Hematopoietic multipotent progenitor cell treated with erythropoietin and hydrocortisone succinate and interleukin-3 and kit ligand, for 15 days (in vitro differentiated cells): ENCODE data around the gene PCSK4.
A peak's percentile ranks its signal among the peaks of the same experiment; 100 is the strongest.

Experiments used
- DNase-seq: peaks from one replicate; pipeline ENCODE4 v3.0.0-alpha.2; 2015; ENCODE audit warnings: low spot score

Gene PCSK4

DNA sequence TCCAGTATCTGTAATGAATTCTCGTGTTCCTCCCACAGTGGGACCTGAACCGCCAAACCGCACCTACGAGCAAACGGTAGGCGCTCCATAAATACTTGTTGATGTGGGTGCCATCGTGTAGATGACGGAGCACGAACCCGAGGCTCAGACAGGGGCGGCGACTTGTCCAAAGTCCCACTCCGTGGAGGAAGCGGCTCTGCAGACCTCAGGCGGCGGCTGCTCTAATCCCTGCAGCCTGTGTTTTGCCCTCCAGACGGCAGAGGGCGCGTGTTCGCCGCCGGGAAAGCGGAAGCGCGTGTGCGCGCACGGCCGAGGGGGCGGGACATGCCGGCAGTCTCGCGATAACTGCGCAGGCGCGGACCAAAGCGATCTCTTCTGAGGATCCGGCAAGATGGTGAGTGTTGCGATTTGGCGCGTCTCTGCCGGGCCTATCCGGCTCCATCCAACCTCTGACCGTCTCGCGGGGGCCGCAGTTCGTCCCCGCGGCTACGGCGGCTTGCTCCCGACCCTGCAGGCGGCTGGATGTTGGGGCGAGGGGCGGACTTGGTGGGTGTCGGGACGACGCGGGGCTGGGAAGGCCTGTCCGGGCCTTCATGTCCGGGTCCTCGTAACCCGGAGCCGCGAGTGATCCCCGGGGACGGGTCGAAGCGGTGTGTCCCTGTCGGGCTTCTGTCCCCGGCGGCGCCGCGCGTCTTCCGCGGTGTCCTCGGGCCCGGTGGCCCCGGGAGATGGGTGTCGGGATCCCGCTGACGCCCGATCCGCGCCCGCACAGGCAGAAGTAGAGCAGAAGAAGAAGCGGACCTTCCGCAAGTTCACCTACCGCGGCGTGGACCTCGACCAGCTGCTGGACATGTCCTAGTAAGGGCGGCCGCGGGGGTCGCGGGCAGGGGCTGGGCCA is 51.9 kb downstream of the PCSK4 start, which contains the start of gene RPS15:
TSS of gene RPS15 (plus strand) at position 362 of the 898 bp plus-strand sequence. CDS start at position 392, 30 bp downstream.
- DNase-seq: peak; percentile 96

DNA sequence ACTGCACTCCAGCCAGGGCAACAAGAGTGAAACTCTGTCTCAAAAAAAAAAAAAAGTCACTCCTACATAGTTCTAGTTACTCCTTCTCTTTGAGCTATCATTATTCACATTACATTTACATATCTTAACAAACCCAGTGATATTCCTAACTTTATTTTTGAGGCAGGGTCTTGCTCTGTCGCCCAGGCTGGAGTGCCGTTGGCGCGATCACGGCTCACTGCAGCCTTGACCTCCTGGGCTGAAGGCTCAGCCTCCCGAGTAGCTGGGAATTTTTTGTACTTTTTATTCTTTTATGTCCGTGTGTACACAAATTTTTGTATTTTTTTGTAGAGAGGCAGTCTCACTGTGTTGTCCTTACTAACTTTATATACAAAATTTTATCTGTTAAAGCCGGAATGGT is 52.5 kb downstream of the PCSK4 start:
- DNase-seq: no peak

DNA sequence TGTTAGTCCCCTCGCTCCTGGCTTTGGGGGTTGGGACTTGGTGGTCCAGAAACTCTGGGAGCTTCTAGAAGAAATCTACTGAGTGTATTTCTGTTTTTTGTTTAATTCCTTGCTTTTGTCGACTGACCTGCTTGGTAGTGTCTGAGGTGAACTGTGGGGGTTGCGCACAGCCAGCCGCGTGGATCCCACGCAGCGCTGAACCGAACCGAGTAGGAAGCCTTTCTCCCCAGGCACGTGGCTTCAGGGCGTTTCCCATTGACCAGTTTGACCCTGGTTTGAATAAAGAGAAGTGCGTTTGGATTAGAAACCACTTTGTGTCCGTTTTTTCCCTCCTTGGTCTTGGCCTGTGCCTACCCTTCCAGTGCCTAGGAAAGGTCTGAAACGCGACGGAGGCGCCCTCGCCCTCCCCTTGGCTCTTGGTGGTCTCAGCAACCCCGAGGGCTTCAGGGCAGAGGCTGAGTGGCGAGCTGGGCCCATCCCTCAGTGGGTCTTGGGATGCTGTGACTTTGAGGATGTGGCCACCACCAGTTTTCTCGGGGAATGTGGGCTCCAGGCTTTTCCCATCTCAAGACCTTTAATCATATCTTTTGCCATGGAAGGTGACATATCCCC is 54.7 kb downstream of the PCSK4 start:
- no peak for DNase-seq

DNA sequence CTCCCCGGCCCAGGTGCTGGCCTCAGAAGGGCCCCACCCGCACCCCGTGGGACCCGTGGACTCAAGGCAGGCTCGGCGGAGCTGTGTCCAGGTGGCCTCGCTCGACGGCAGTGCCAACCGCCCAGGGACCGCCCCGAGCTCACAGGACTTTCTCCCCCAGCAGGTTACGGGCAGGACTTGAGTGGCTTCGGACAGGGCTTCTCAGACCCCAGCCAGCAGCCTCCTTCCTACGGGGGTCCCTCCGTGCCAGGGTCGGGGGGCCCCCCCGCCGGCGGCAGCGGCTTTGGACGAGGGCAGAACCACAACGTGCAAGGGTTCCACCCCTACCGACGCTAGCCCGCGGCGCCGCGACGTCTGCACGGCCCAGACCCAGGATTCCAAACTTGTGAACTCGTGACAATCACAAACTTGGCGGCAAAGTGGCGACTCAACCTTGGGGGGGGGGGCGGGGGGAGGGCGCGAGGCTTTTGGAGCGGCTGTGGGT is 55.5 kb downstream of the PCSK4 start:
- DNase-seq: no peak

DNA sequence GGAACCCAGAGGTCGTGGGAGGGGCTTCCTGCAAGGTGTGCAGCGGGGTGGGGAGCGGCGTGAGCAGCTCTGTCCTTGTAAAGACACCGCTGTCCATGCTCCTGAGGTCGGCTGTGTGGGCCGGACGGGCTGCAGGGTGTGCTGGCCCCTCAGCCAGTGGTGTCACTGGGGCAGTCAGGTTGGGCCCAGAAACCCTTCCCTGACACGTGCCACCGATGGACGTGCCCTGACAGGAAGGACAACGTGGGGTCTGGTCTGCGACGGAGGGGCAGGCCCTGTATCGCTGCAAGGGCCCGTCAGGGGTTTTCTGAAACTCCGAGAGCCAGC is 56.1 kb downstream of the PCSK4 start:
- DNase-seq: no peak

DNA sequence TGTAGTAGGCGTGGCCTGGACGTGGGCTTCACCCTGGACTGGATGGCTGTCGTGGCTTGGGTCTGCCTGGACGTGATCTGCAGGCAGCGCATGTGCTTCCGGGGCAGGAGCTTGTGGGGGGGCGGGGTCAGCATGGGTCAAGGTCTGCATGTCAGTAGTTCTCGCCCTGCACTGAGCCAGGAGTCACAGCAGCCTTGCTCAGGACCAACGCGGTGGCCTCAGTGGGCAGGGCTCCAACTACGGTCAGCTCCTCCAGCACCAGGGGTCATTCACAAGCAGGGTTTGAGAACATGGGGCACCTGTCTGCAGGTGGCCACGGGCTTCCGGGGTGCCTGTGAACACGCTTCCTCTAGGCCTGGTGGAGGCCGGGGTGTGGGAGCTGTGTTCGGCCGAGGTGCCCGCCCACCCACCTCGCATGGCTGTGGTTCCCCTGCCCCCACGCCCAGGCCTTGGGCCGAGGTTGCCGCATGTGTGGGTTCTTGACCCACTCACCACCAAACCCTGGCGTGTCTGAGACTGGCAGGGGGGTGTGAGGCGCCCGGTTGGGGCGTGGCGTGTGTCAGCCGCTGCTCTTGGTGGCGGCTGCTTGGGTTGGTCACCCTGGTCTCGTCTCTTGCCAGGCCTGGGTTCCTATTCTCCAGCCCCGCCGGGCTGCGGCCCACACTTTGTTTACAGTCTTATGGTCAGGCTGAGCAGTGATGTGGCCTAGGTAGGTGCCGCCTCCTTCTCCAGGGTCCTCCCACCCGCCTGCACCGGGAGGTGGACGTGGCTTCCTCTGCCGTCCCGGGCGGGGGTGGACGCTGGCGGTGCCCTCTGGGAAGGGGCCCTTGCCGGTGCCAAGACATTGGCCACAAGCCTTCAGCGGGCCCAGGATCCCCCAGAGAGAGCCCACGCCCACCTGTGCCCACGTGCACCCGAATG is 56.8 kb downstream of the PCSK4 start:
- no peak for DNase-seq

DNA sequence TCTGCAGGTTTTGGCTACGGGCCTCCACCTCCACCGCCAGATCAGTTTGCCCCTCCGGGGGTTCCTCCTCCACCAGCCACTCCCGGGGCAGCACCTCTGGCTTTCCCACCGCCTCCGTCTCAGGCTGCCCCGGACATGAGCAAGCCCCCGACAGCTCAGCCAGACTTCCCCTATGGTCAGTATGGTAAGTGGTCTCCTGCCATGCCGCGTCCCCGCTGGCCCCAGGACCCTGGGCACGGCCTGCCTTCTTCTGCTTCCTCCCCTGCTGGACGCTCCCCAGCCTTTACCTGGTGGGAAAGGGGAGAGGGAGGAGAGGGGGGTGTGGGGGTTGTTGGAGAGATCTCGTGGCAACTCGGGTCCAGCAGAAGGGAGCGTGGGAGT is 57.7 kb downstream of the PCSK4 start:
- DNase-seq: no peak

DNA sequence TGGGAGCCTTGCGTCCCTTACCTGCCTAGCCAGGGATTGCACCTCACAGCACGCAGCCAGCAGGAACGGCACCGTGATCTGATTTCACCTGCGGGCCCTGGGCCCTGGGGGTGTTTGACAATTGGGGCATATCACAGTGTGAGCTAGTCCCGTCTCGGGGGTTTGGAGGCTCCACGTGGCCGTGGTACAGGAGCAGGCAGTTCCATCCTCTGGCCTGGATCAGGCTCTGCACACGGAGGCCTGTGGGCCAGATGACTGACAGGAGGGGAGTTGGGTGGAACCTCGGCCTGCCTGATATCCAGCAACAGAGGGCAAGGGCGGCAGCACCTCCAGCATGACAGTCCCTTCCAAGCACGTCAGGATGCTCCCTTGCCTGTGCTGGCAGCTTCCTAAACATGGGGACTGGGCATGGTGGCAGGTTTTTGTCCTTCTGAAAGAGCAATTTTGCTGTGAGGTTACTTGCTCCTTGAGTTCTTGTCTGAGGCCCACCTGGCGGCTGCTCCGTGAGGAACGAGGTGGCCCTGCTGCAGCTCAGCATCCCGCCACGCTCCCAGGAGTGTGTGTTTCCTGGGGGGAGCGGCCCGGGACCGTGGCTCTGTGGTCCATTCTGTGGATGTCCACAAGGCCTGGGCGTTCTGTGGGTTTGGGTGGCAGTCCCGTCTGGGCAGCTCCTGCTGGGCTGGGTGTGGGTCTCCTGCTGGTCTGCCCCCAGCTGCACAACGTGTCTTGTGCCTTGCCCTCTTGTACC is 58.2 kb downstream of the PCSK4 start:
- no peak for DNase-seq
